Activated CD4-positive, alpha-beta T cell treated with anti-CD3 and anti-CD28 coated beads, Interleukin-2, amount 10 ng/mL, durations not matched to agents 24 days and 14 days (primary cell): ENCODE results near the gene LIPA. TPM values are rescaled to one million over a fixed set of nuclear protein-coding genes. Genes with fewer than 3 reads are reported as not detected.
A peak's percentile ranks its signal among the peaks of the same experiment; 100 is the strongest.
"Not testable (repeated sequence)": the region's sequence is repeated elsewhere in the genome, so short reads cannot be mapped to it uniquely, and the experiment has no call there.

Experiments
- DNase-seq: peaks from one replicate; pipeline ENCODE4 v3.0.0; 2022
- H3K27ac Mint-ChIP-seq: one replicate; pipeline ENCODE4 v1.8.0; 2022; ENCODE audit warnings: mild to moderate bottlenecking, mixed read lengths
- H3K27me3 Mint-ChIP-seq: one replicate; pipeline ENCODE4 v1.8.0; 2022; ENCODE audit warnings: mixed read lengths
- H3K36me3 Mint-ChIP-seq: one replicate; pipeline ENCODE4 v1.8.0; 2022; ENCODE audit warnings: low read depth, mild to moderate bottlenecking, mixed read lengths
- H3K4me1 Mint-ChIP-seq: one replicate; pipeline ENCODE4 v1.8.0; 2021; ENCODE audit warnings: mixed read lengths
- H3K4me3 Mint-ChIP-seq: one replicate; pipeline ENCODE4 v1.8.0; 2022; ENCODE audit warnings: mild to moderate bottlenecking, moderate library complexity, mixed read lengths
- H3K9me3 Mint-ChIP-seq: one replicate; pipeline ENCODE4 v1.8.0; 2021; ENCODE audit warnings: mixed read lengths
- intact Hi-C: fragments of 100-400 bp; cut with micrococcal nuclease; formaldehyde crosslinking; loops from one replicate; pipeline ENCODE4 v1.15.1; 2023
- total RNA-seq: library from RNA; stranded (reverse); gene quantifications from 2 replicates; pipeline ENCODE4 v1.2.3, GENCODE V29; 2022

The LIPA gene
- total RNA-seq, 1 donor from 2014 or later: 9.1 TPM

DNA sequence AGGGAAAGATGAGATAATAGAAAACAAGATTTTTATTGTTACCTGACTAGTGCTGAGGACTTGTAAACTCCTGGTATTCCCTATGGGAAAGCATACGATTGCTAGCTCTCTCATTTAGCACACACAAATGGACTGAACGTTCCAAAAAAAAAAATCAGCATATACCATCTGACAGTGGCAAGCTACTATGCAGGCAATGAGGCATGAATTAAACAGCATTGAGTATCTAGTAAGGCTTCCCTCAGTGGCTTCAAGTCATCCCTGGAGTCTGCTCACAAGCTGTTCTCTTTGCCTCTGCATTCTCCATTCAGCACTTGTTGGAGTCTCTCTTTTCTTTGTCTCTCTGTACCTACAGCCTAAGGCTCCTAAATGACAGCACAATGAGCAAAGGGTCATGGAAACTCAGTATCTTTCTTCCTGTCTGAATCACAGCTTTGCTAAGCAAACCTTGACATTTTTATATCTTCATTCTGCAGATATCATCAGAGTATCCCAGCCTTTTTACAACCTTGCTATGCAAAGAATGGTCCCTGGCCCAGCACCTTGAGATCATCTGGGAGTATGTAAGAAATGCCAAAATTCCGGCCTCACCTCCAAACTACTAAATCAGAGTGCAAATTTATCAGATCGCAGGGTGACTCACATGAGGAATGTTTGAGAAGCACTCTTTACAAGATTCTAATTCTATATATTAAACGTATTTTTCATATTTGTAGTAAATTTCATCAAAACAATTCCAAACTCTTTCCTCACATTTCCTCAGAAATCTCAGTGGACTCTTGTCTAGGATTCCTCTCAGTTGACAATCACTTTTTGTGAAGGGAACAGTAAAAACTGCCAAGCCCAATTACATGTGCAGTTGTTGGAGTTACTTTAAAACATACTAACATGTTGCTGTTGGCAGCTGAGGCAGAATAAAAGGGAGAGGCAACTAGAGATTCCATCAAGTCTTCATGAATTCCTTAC lies 10.8 kb upstream of the LIPA start:
- Mint-ChIP-seq H3K27me3 (peaks cover 25% of the 10 kb centered on the region), H3K27ac (no peak overlapping the region), H3K36me3 (no peaks in the 10 kb centered on the region), H3K4me1 (peaks cover 5% of the 10 kb centered on the region), H3K9me3 (no peaks in the 10 kb centered on the region), H3K4me3 (no peak overlapping the region)
- DNase-seq: no peak
- intact Hi-C loops: no loop called here

GRCh38 chr10:89258881-89259280 lies 7.3 kb upstream of the LIPA start:
- Mint-ChIP-seq H3K4me3 (no peak overlapping the region), H3K4me1 (peaks cover 7% of the 10 kb centered on the region), H3K36me3 (peaks cover 4% of the 10 kb centered on the region), H3K27ac (no peak overlapping the region), H3K9me3 (peaks cover 11% of the 10 kb centered on the region), H3K27me3 (peaks cover 28% of the 10 kb centered on the region)
- DNase-seq: no peak
- intact Hi-C loops: no loop called here

DNA sequence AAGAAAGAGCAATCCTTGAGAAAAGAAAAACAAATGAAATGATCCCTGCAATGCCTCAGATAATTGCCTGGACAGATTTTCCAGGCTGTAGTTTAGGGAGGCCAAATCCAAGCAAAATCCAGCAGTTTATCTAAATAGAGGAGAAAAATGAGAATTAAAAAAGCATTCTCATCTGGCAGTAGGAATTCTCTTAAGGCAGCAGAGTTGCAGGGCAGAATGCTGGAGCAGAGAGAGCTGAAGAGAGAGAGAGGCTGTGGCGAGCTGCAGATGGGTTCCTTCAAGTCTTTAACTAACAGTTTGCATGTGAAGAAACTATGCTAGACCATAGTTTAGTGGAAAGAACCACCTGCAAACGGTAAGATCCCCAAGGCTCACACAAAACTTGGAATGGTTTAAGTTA lies 6.0 kb upstream of the LIPA start:
- no peak for DNase-seq

GRCh38 chr10:89256962-89257361 lies 5.4 kb upstream of the LIPA start:
- Mint-ChIP-seq H3K4me1 (peaks cover 7% of the 10 kb centered on the region), H3K27me3 (peaks cover 28% of the 10 kb centered on the region), H3K4me3 (no peak overlapping the region), H3K9me3 (peaks cover 11% of the 10 kb centered on the region), H3K36me3 (peaks cover 4% of the 10 kb centered on the region), H3K27ac (no peak overlapping the region)
- no peak for DNase-seq
- intact Hi-C loops: no loop called here

More for the DNA sequence above, 6.0 kb upstream of the LIPA start:
- Mint-ChIP-seq H3K4me1 (peaks cover 7% of the 10 kb centered on the region), H3K27me3 (peaks cover 28% of the 10 kb centered on the region), H3K36me3 (peaks cover 4% of the 10 kb centered on the region), H3K9me3 (peaks cover 11% of the 10 kb centered on the region), H3K27ac (no peak overlapping the region), H3K4me3 (no peak overlapping the region)
- intact Hi-C loops: no loop called here

GRCh38 chr10:89256340-89256739 lies 4.8 kb upstream of the LIPA start:
- H3K27ac Mint-ChIP-seq: no peak overlapping the region
- intact Hi-C loops: no loop called here
- peaks cover 11% of the 10 kb centered on the region for H3K9me3 Mint-ChIP-seq
- H3K27me3 Mint-ChIP-seq: peaks cover 28% of the 10 kb centered on the region
- no peak for DNase-seq
- peaks cover 7% of the 10 kb centered on the region for H3K4me1 Mint-ChIP-seq
- peaks cover 4% of the 10 kb centered on the region for H3K36me3 Mint-ChIP-seq
- H3K4me3 Mint-ChIP-seq: no peak overlapping the region

DNA sequence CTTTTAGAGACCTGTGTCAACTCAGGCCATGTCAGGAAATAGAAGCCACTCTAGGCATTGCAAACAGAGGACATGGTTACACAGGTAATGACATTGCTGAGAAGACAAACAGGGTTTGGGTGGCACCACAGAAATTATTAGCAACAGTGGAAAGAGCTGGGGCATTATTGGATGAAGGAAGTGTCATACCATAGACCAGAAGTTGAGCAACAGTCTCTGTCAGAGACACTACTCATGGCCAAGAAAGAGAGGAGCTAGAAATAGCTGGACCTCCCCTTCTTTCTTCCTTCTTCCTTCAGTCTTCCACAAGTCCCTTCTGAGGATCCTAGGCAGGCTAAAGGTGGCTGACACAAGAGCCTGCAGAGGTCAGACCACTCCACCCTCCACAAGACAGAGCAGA lies 4.2 kb upstream of the LIPA start:
- DNase-seq: no peak
- intact Hi-C loops: no loop called here
- Mint-ChIP-seq H3K4me3 (no peak overlapping the region), H3K27me3 (peaks cover 28% of the 10 kb centered on the region), H3K27ac (no peak overlapping the region), H3K9me3 (peaks cover 11% of the 10 kb centered on the region), H3K36me3 (peaks cover 4% of the 10 kb centered on the region), H3K4me1 (peaks cover 12% of the 10 kb centered on the region)

GRCh38 chr10:89255091-89255579 lies 3.6 kb upstream of the LIPA start:
- H3K4me1 Mint-ChIP-seq, DNase-seq, intact Hi-C loops, H3K27ac Mint-ChIP-seq, H3K36me3 Mint-ChIP-seq, H3K4me3 Mint-ChIP-seq: not testable (repeated sequence)
- Mint-ChIP-seq H3K9me3 (peaks cover 11% of the 10 kb centered on the region), H3K27me3 (peaks cover 28% of the 10 kb centered on the region)

DNA sequence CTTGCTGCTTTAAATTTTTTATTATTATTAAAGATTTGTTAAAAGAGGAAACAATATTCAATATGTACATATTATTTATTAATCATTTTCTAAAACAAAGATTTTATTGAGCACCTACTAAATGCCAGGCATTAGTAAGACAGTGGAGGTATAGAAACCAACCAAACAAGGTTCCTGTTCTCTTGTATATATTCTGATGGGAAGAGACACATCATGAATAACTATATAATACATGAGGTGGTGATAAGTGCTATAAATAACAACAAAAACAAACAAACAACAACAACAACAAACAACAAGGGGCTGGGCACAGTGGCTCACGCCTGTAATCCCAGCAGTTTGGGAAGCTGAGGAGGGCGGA lies 630 bp upstream of the LIPA start:
- Mint-ChIP-seq H3K4me1 (peaks cover 12% of the 10 kb centered on the region), H3K9me3 (peaks cover 11% of the 10 kb centered on the region), H3K27ac (no peak overlapping the region), H3K4me3 (peak overlapping the region; percentile 84), H3K36me3 (peaks cover 4% of the 10 kb centered on the region), H3K27me3 (peaks cover 14% of the 10 kb centered on the region)
- intact Hi-C loops: no loop called here
- DNase-seq: no peak

GRCh38 chr10:89250865-89251408 lies 638 bp downstream of the LIPA start:
- DNase-seq: no peak
- peak overlapping the region; percentile 84 for H3K4me3 Mint-ChIP-seq
- peaks cover 4% of the 10 kb centered on the region for H3K36me3 Mint-ChIP-seq
- peaks cover 11% of the 10 kb centered on the region for H3K9me3 Mint-ChIP-seq
- intact Hi-C loops: no loop called here
- peaks cover 12% of the 10 kb centered on the region for H3K4me1 Mint-ChIP-seq
- H3K27ac Mint-ChIP-seq: no peak overlapping the region
- peaks cover 7% of the 10 kb centered on the region for H3K27me3 Mint-ChIP-seq

- H3K4me1 Mint-ChIP-seq: peaks cover 10% of the 10 kb centered on the region
- DNase-seq: no peak
- H3K4me3 Mint-ChIP-seq: no peak overlapping the region
- H3K27me3 Mint-ChIP-seq: no peaks in the 10 kb centered on the region
- no peaks in the 10 kb centered on the region for H3K36me3 Mint-ChIP-seq
- no peak overlapping the region for H3K27ac Mint-ChIP-seq
- no peaks in the 10 kb centered on the region for H3K9me3 Mint-ChIP-seq
- intact Hi-C loops: no loop called here
Measured at GRCh38 chr10:89248990-89249389, 2.6 kb downstream of the LIPA start.

- H3K9me3 Mint-ChIP-seq, intact Hi-C loops, DNase-seq, H3K4me3 Mint-ChIP-seq, H3K36me3 Mint-ChIP-seq, H3K27me3 Mint-ChIP-seq, H3K27ac Mint-ChIP-seq: not testable (repeated sequence)
- H3K4me1 Mint-ChIP-seq: peaks cover 12% of the 10 kb centered on the region
Measured at GRCh38 chr10:89247623-89248022, 4.0 kb downstream of the LIPA start.

DNA sequence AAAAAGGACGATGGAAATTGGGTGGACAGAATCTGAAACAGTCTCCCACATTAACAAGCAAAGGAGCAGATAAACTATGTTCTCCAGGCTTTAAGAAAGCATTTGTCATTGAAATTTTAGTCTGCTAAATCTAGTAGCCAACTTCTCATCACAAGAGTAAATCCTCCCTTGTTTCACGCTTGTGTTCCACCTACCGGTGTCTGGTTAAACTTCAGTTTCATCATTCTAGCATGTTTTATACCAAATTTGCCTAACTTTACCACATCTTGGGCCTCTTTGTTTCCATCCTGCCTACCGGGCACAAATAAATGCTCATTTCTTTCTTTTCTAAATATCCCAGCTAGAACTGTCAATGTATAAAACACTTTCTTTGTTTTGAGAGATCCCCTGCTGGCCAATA lies 5.8 kb downstream of the LIPA start:
- peaks cover 2% of the 10 kb centered on the region for H3K36me3 Mint-ChIP-seq
- peaks cover 7% of the 10 kb centered on the region for H3K4me1 Mint-ChIP-seq
- no peaks in the 10 kb centered on the region for H3K9me3 Mint-ChIP-seq
- no peak for DNase-seq
- H3K4me3 Mint-ChIP-seq: no peak overlapping the region
- no peaks in the 10 kb centered on the region for H3K27me3 Mint-ChIP-seq
- intact Hi-C loops: no loop called here
- no peak overlapping the region for H3K27ac Mint-ChIP-seq

- no peak overlapping the region for H3K4me3 Mint-ChIP-seq
- no peak for DNase-seq
- H3K4me1 Mint-ChIP-seq: peaks cover 4% of the 10 kb centered on the region
- peaks cover 3% of the 10 kb centered on the region for H3K36me3 Mint-ChIP-seq
- no peaks in the 10 kb centered on the region for H3K27me3 Mint-ChIP-seq
- intact Hi-C loops: no loop called here
- H3K27ac Mint-ChIP-seq: no peak overlapping the region
- H3K9me3 Mint-ChIP-seq: no peaks in the 10 kb centered on the region
Measured at GRCh38 chr10:89242840-89243568, 8.6 kb downstream of the LIPA start.

GRCh38 chr10:89242345-89242684 lies 9.3 kb downstream of the LIPA start:
- Mint-ChIP-seq H3K9me3 (no peaks in the 10 kb centered on the region), H3K4me3 (no peak overlapping the region), H3K27ac (no peak overlapping the region), H3K36me3 (peaks cover 3% of the 10 kb centered on the region), H3K27me3 (no peaks in the 10 kb centered on the region), H3K4me1 (peaks cover 4% of the 10 kb centered on the region)
- DNase-seq: no peak
- intact Hi-C loops: no loop called here
